K562 (cell line): ENCODE data around the gene COL4A1. TPM values are rescaled to one million over a fixed set of nuclear protein-coding genes. Genes with fewer than 3 reads are reported as not detected.

Source experiments
- ATAC-seq: fragments of 200-7000 bp; cut with Tn5 transposase; 3 replicates; pipeline ENCODE4 v1.9.1; 2020; ENCODE audit warnings: moderate library complexity
- BruUV-seq: library from RNA; stranded (reverse); fragments of 400-500 nt; replicated peaks from 2 replicates; lab custom pipeline; 2021; lab: Mats Ljungman, UMichigan
- CTCF ChIA-PET: fragments of 300-600 bp; formaldehyde crosslinking; extraction: SDS; loops from one replicate; lab custom pipeline; 2021; ENCODE audit warnings: low intra/inter-chr PET ratio; lab: Yijun Ruan, JAX
- POLR2A ChIA-PET: fragments of 300-600, 350-650 bp; sonication (Branson Sonifier 250); formaldehyde crosslinking; extraction: SDS; loops from one replicate; lab custom pipeline; 2021; ENCODE audit warnings: antibody characterized with exemption, inconsistent platforms; lab: Yijun Ruan, JAX
- DNase-seq, 4 experiments: peaks; one replicate each; pipeline versions ENCODE4 v3.0.0 to v3.0.0-alpha.2; 2011 to 2018; ENCODE audit warnings: low spot score in 3 of 4, mixed read lengths in 3 of 4; ENCODE audit errors: extremely low read depth in 1 of 4
- FAIRE-seq: peaks from 2 replicates; lab custom pipeline; 2011; peaks lifted over from hg19 to GRCh38; lab: Jason Lieb, UNC
- H2AFZ ChIP-seq: 2 replicates; pipeline ENCODE4 v1.6.0; 2011; ENCODE audit warnings: low read depth, low read length, control low read depth, inconsistent platforms
- H3K27ac ChIP-seq: fragments of 200-600 bp; 3 replicates; pipeline ENCODE4 v1.8.0; 2011; ENCODE audit warnings: low read depth, mild to moderate bottlenecking, control low read depth, inconsistent platforms, low read length, moderate library complexity, mixed read lengths; ENCODE audit errors: extremely low read depth
- H3K27me3 ChIP-seq, 2 experiments: fragments of 300-600 bp in 1 of 2; 2 replicates in 1 of 2; 3 replicates in 1 of 2; pipeline versions ENCODE4 v1.6.0 to v1.8.0; 2011; ENCODE audit warnings: inconsistent platforms in 2 of 2, low read length in 2 of 2, mild to moderate bottlenecking in 1 of 2, mixed read lengths in 1 of 2, moderate library complexity in 1 of 2; ENCODE audit not compliant: control insufficient read depth in 2 of 2, insufficient read depth in 2 of 2
- H3K36me3 ChIP-seq: fragments of 300-600 bp; 3 replicates; pipeline ENCODE4 v1.8.0; 2011; ENCODE audit warnings: mild to moderate bottlenecking, low read length, inconsistent platforms; ENCODE audit not compliant: control insufficient read depth, insufficient read depth
- H3K4me1 ChIP-seq, 2 experiments: fragments of 200-600 bp in 1 of 2; replicated peaks in 1 of 2; 2 replicates in 1 of 2; 3 replicates in 1 of 2; pipeline versions ENCODE4 v1.5.1 to v1.8.0; 2011; ENCODE audit warnings: inconsistent platforms in 2 of 2, low read length in 2 of 2, mild to moderate bottlenecking in 1 of 2, mixed read lengths in 1 of 2, moderate library complexity in 1 of 2; ENCODE audit not compliant: control insufficient read depth in 2 of 2, insufficient read depth in 2 of 2
- H3K4me2 ChIP-seq: 2 replicates; pipeline ENCODE4 v1.6.1; 2011; ENCODE audit warnings: low read length, control low read depth, inconsistent platforms, mixed read lengths; ENCODE audit not compliant: insufficient read depth
- H3K4me3 ChIP-seq: fragments of 200-600 bp; sonication (generic), shearing (Covaris generic); 2 replicates; pipeline ENCODE4 v1.5.1; 2016; ENCODE audit warnings: control low read depth, inconsistent platforms
- H3K79me2 ChIP-seq: fragments of 200-600 bp; 3 replicates; pipeline ENCODE4 v1.8.0; 2011; ENCODE audit warnings: low read length, inconsistent platforms; ENCODE audit not compliant: control insufficient read depth, insufficient read depth
- H3K9ac ChIP-seq, 2 experiments: 2 replicates each; pipeline versions ENCODE4 v1.6.0 to v1.6.1; 2011; ENCODE audit warnings: low read depth in 2 of 2, low read length in 2 of 2, control low read depth in 1 of 2, inconsistent platforms in 1 of 2, mild to moderate bottlenecking in 1 of 2, mixed read lengths in 1 of 2; ENCODE audit not compliant: insufficient read depth in 1 of 2
- H3K9me1 ChIP-seq: one replicate; pipeline ENCODE4 v1.6.0; 2011; ENCODE audit warnings: inconsistent platforms, mild to moderate bottlenecking, low read length, moderate library complexity; ENCODE audit not compliant: control insufficient read depth, insufficient read depth
- H3K9me3 ChIP-seq: replicated peaks from 2 replicates; pipeline ENCODE4 v1.5.1; 2011; ENCODE audit warnings: low read depth, low read length, inconsistent platforms; ENCODE audit not compliant: control insufficient read depth, insufficient read depth
- H4K20me1 ChIP-seq: replicated peaks from 2 replicates; pipeline ENCODE4 v1.6.1; 2011; ENCODE audit warnings: low read length, inconsistent platforms, mixed read lengths; ENCODE audit not compliant: control insufficient read depth, insufficient read depth
- CCNT2 ChIP-seq: IDR thresholded peaks from 2 replicates; pipeline ENCODE4 v1.6.1; 2011; ENCODE audit warnings: borderline replicate concordance, low read depth, mild to moderate bottlenecking, moderate library complexity, mixed read lengths, low read length; ENCODE audit not compliant: insufficient read length; ENCODE audit errors: extremely low read depth
- RBBP5 ChIP-seq: fragments of 200-600 bp; sonication (generic); IDR thresholded peaks from 2 replicates; pipeline ENCODE4 v1.6.1; 2012; ENCODE audit warnings: borderline replicate concordance, mild to moderate bottlenecking, low read length, control low read depth, inconsistent platforms; ENCODE audit not compliant: insufficient read depth, poor library complexity, severe bottlenecking
- ZKSCAN1 ChIP-seq: fragments of 150-350 bp; IDR thresholded peaks from 2 replicates; pipeline ENCODE4 v1.6.1; 2016; ENCODE audit warnings: low read depth, low read length
- whole genome bisulfite sequencing: fragments of 100-300 bp; shearing (Covaris generic); methylation state at CpG from one replicate; pipeline ENCODE4 v1.1.6; 2016; ENCODE audit warnings: low coverage, mixed read lengths; ENCODE audit not compliant: insufficient coverage; ENCODE audit errors: missing lambda C conversion rate; 5-methylcytosine and 5-hydroxymethylcytosine counted together
- in situ Hi-C: fragments of 300-500 bp; cut with MboI; formaldehyde crosslinking; loops from 4 replicates; pipeline ENCODE4 v1.15.0; 2018; ENCODE audit warnings: inconsistent platforms, mixed read lengths
- intact Hi-C: fragments of 100-400 bp; cut with micrococcal nuclease; formaldehyde crosslinking; loops from 2 replicates; pipeline ENCODE4 v1.14.2; 2022
- polyA plus RNA-seq, 8 experiments: library from polyadenylated mRNA; depleted of rRNA in 4 of 8; stranded (reverse) in 5 of 8; unstranded in 3 of 8; fragments of >200 nt; fragmentation: Nextera tagmentation in 2 of 8; fragmentation: Illumina TruSeq in 1 of 8; extraction: Ambion mirVana in 2 of 8; extraction: Trizol in 1 of 8; gene quantifications; 2 replicates each; pipeline versions ENCODE4 v1.2.1 to v1.2.3, GENCODE V29; 2011 to 2014; ENCODE audit warnings: inconsistent platforms in 1 of 8, missing spikeins in 1 of 8
- total RNA-seq, 7 experiments: library from RNA; depleted of rRNA in 6 of 7; stranded (reverse); fragments of >200 nt in 6 of 7; fragmentation: Illumina TruSeq in 2 of 7; extraction: Trizol in 2 of 7; gene quantifications; 2 replicates each; pipeline versions ENCODE4 v1.2.1 to v1.2.3, GENCODE V29; 2011 to 2021; ENCODE audit warnings: low replicate concordance in 1 of 7
- TF ChIP-seq, protein P1 (sequence below): sonication (generic); formaldehyde crosslinking; IDR thresholded peaks from 2 replicates; pipeline ENCODE4 v1.8.0; 2023; ENCODE audit warnings: mild to moderate bottlenecking, missing genetic modification reagents

Gene COL4A1
- total and polyA plus RNA-seq, 9 of the 15 experiments (the other 6 are each of a cell fraction or from before 2014, with no cell fraction given), result 0.35 TPM; not detected in 8

- no peaks in the 10 kb centered on the region for H4K20me1 ChIP-seq
- H3K4me1 ChIP-seq, result no peaks in the 10 kb centered on the region
- CTCF ChIA-PET, result interaction anchor here (0.6 kb wide), 1 partner anchor 8 kb away, joined by 4 read pairs; no protein-coding TSS in a partner anchor
- WGBS, result under 1% methylated on average over 11 of the region's 16 CpGs
- no peaks in the 10 kb centered on the region for H3K79me2 ChIP-seq
- peaks cover 0 to 22% of the 10 kb centered on the region in 2 experiments; a peak in 2 of 5 replicates for H3K27me3 ChIP-seq
- no peaks in the 10 kb centered on the region for H3K9me1 ChIP-seq
- DNase-seq (no peak), FAIRE-seq (no peak), ATAC-seq (no peak)
- no TSS peak for BruUV-seq
- H3K4me2 ChIP-seq, result no peak overlapping the region
- POLR2A ChIA-PET, result interaction anchor here (0.6 kb wide), 1 partner anchor 26 kb away, joined by 3 read pairs; no protein-coding TSS in a partner anchor
- TF ChIP-seq ZKSCAN1 (no peak), RBBP5 (no peak), CCNT2 (no peak)
- TF ChIP-seq, protein P1, sequence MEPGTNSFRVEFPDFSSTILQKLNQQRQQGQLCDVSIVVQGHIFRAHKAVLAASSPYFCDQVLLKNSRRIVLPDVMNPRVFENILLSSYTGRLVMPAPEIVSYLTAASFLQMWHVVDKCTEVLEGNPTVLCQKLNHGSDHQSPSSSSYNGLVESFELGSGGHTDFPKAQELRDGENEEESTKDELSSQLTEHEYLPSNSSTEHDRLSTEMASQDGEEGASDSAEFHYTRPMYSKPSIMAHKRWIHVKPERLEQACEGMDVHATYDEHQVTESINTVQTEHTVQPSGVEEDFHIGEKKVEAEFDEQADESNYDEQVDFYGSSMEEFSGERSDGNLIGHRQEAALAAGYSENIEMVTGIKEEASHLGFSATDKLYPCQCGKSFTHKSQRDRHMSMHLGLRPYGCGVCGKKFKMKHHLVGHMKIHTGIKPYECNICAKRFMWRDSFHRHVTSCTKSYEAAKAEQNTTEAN (CRISPR knock-in tag), result no peak
- intact Hi-C loops, result no loop called here
- no peaks in the 10 kb centered on the region for H3K36me3 ChIP-seq
- H3K27ac ChIP-seq, result no peak overlapping the region
- H3K9ac ChIP-seq, result no peak overlapping the region
- no peaks in the 10 kb centered on the region for H3K9me3 ChIP-seq
- H3K4me3 ChIP-seq, result no peak overlapping the region
- in situ Hi-C loops, result no loop called here
- no peak overlapping the region for H2AFZ ChIP-seq
Measured at GRCh38 chr13:110179116-110179856, 127.7 kb downstream of the COL4A1 start.
